Measurements from ENCODE around the gene ETS2. TPM values are rescaled to one million over a fixed set of nuclear protein-coding genes. Genes with fewer than 3 reads are reported as not detected.

Gene ETS2
- total RNA-seq, 1 experiment from 2014 or later = 35.3 TPM

DNA sequence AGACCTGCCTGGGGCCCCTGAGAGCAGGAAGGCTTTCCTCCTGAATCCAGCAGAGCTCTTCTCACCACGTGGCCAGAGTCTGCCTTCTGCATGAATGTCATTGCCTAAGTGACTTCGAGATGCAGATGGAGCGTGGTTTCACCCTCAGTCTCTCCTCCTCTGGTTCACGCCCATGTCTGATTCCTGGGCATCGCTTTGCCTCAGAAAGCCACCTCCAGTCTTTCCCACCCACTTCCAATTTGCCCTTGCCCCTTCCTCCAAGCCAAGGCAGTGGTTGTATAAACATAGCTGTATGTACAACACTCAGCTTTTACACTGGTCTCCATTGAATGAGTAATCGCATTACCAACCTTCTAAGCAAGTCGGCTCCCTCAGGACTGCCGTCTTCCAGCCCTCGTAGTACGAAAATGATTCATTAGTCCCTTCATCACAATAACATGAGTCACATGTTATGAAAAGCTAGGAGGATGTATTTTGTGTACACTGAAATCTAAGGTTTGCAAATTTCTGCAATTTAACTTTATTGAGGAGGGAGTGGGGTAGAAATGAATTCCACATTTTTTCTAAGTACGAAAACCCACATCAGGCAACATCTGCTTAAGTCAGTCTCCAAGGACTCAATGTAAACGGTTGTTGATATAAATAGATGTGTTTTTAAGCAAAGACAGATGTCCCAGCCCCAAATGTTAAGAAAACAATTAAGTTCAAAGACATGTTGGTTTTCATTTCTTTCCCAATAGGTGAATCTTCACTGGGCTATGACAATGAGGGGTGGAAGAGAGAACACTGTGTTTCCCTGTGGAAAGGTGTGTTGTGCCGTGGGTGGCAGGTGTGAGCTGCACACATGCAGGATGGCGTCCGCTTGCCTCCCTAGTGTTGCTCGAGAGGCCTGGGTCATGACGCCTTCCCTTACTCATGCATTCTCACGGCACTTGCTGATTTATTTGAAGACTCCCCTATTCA is 32.3 kb upstream of the ETS2 start:
- no peaks in the 10 kb centered on the region for H3K27me3 ChIP-seq (ENCODE audit: insufficient read depth, low read length)
- no CpG with 5 or more reads among the region's 18 CpGs for WGBS (ENCODE audit: extremely low coverage, insufficient read length, low lambda C conversion rate)
- no peak overlapping the region for H2BK12ac ChIP-seq (ENCODE audit: insufficient read length, low read depth, low read length)
- H3K9me3 ChIP-seq (ENCODE audit: control insufficient read depth, low read depth, low read length) = no peaks in the 10 kb centered on the region
- no peak overlapping the region for H3K4me2 ChIP-seq (ENCODE audit: insufficient read depth, insufficient read length, low read length)
- no peak overlapping the region for H4K5ac ChIP-seq (ENCODE audit: insufficient read length, low read depth, low read length)
- H3K23me2 ChIP-seq (ENCODE audit: insufficient read length, low read depth, low read length, poor library complexity, severe bottlenecking) = no peaks in the 10 kb centered on the region
- H3K4ac ChIP-seq (ENCODE audit: low read depth, low read length) = no peak overlapping the region
- H3K23ac ChIP-seq (ENCODE audit: insufficient read length, low read depth, low read length) = no peak overlapping the region
- no peaks in the 10 kb centered on the region for H3K79me2 ChIP-seq (ENCODE audit: insufficient read depth, low read length)
- no peak overlapping the region for H3K27ac ChIP-seq (ENCODE audit: insufficient read length, low read depth, low read length)
- H3K18ac ChIP-seq (ENCODE audit: insufficient read length, low read depth, low read length) = no peak overlapping the region
- Mint-ChIP-seq H3K27ac (no peak overlapping the region; a peak in 2 of 7 replicates), H3K9me3 (peaks cover 2 to 6% of the 10 kb centered on the region in 2 experiments), H3K27me3 (ENCODE audit: low read depth) (peaks cover 4% of the 10 kb centered on the region), H3K4me1 (peaks cover 0 to 12% of the 10 kb centered on the region in 2 experiments; a peak in 1 of 4 replicates), H3K4me3 (no peak overlapping the region), H3K36me3 (ENCODE audit: insufficient read depth in 1 of 3, low read depth in 3 of 3) (peaks cover 0 to 2% (median 2%) of the 10 kb centered on the region in 3 experiments; a peak in 3 of 7 replicates)
- H3T11ph ChIP-seq (ENCODE audit: low read length) = no peak overlapping the region
- DNase-seq = no peak
- no peak overlapping the region for H2AK5ac ChIP-seq (ENCODE audit: insufficient read length, low read length)
- no peak overlapping the region for H3K9ac ChIP-seq (ENCODE audit: extremely low read depth, insufficient read length, low read length)
- H4K91ac ChIP-seq (ENCODE audit: insufficient read length, low read depth, low read length) = no peak overlapping the region
- no peak overlapping the region for H3K56ac ChIP-seq (ENCODE audit: insufficient read length, low read depth, low read length)
- no peaks in the 10 kb centered on the region for H3K79me1 ChIP-seq (ENCODE audit: insufficient read depth, low read depth, low read length, poor library complexity, severe bottlenecking)
- H3K14ac ChIP-seq (ENCODE audit: insufficient read depth, low read length) = no peak overlapping the region
- no peak overlapping the region for H2AFZ ChIP-seq (ENCODE audit: low read length)
- H4K20me1 ChIP-seq (ENCODE audit: control insufficient read depth, insufficient read depth, insufficient read length) = no peaks in the 10 kb centered on the region
- H2BK20ac ChIP-seq (ENCODE audit: low read depth, low read length, poor library complexity, severe bottlenecking) = no peak overlapping the region
- H3K4me1 ChIP-seq (ENCODE audit: insufficient read depth, low read length) = no peaks in the 10 kb centered on the region
- H2BK5ac ChIP-seq (ENCODE audit: insufficient read length, low read length) = no peak overlapping the region
- H4K8ac ChIP-seq (replicated peaks; ENCODE audit: insufficient read length, low read depth, low read length) = no peak overlapping the region
- H2BK15ac ChIP-seq (ENCODE audit: low read depth, low read length) = no peak overlapping the region
- TF ChIP-seq, protein P1, sequence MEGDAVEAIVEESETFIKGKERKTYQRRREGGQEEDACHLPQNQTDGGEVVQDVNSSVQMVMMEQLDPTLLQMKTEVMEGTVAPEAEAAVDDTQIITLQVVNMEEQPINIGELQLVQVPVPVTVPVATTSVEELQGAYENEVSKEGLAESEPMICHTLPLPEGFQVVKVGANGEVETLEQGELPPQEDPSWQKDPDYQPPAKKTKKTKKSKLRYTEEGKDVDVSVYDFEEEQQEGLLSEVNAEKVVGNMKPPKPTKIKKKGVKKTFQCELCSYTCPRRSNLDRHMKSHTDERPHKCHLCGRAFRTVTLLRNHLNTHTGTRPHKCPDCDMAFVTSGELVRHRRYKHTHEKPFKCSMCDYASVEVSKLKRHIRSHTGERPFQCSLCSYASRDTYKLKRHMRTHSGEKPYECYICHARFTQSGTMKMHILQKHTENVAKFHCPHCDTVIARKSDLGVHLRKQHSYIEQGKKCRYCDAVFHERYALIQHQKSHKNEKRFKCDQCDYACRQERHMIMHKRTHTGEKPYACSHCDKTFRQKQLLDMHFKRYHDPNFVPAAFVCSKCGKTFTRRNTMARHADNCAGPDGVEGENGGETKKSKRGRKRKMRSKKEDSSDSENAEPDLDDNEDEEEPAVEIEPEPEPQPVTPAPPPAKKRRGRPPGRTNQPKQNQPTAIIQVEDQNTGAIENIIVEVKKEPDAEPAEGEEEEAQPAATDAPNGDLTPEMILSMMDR (conservative IDR thresholded peaks at IDR 0.05) = no peak
- H2BK120ac ChIP-seq (ENCODE audit: low read depth, low read length, poor library complexity, severe bottlenecking) = no peak overlapping the region

Measured in H9 (cell line).